GM06990 (cell line): ENCODE data around the gene CDK6.

Experiments
- DNase-seq: peaks from one replicate; pipeline ENCODE4 v3.0.0-alpha.2; 2011; ENCODE audit not compliant: insufficient read length; ENCODE audit errors: extremely low read depth
- H3K27me3 ChIP-seq: replicated peaks from 2 replicates; pipeline ENCODE4 v1.6.0; 2011; ENCODE audit warnings: low read length; ENCODE audit not compliant: control insufficient read depth, insufficient read depth
- H3K36me3 ChIP-seq: 2 replicates; pipeline ENCODE4 v1.5.1; 2011; ENCODE audit warnings: low read length; ENCODE audit not compliant: control insufficient read depth, insufficient read depth
- H3K4me3 ChIP-seq: replicated peaks from 2 replicates; pipeline ENCODE4 v1.5.1; 2011; ENCODE audit warnings: low read depth, mild to moderate bottlenecking, control low read depth, low read length
- CTCF ChIP-seq: IDR thresholded peaks from 2 replicates; pipeline ENCODE4 v1.5.1; 2011; ENCODE audit warnings: low read length, control low read depth, mild to moderate bottlenecking, inconsistent platforms; ENCODE audit not compliant: insufficient read depth, poor library complexity, severe bottlenecking

Gene CDK6

GRCh38 chr7:92799446-92800211 is 36.7 kb downstream of the CDK6 start:
- no peaks in the 10 kb centered on the region; the same call in 1 of the 2 replicates for H3K36me3 ChIP-seq
- DNase-seq, result no peak
- no peaks in the 10 kb centered on the region for H3K27me3 ChIP-seq
- TF ChIP-seq CTCF, result no peak
- H3K4me3 ChIP-seq, result no peak overlapping the region

GRCh38 chr7:92798517-92799249 is 37.7 kb downstream of the CDK6 start:
- Histone ChIP-seq H3K27me3 (no peaks in the 10 kb centered on the region), H3K4me3 (no peak overlapping the region), H3K36me3 (no peaks in the 10 kb centered on the region; the same call in 1 of the 2 replicates)
- no peak for DNase-seq
- no peak for TF ChIP-seq CTCF

GRCh38 chr7:92797693-92798092 is 38.7 kb downstream of the CDK6 start:
- no peak overlapping the region; the same call in 1 of the 2 replicates for H3K4me3 ChIP-seq
- TF ChIP-seq CTCF, result no peak
- no peak for DNase-seq
- H3K27me3 ChIP-seq, result no peaks in the 10 kb centered on the region
- H3K36me3 ChIP-seq, result no peaks in the 10 kb centered on the region; the same call in 1 of the 2 replicates

GRCh38 chr7:92797284-92797683 is 39.1 kb downstream of the CDK6 start:
- no peak overlapping the region for H3K4me3 ChIP-seq
- no peaks in the 10 kb centered on the region for H3K27me3 ChIP-seq
- no peaks in the 10 kb centered on the region; the same call in 1 of the 2 replicates for H3K36me3 ChIP-seq
- no peak for DNase-seq
- TF ChIP-seq CTCF, result no peak

- H3K27me3 ChIP-seq, result no peaks in the 10 kb centered on the region
- H3K36me3 ChIP-seq, result no peaks in the 10 kb centered on the region; the same call in 1 of the 2 replicates
- no peak overlapping the region for H3K4me3 ChIP-seq
- no peak for DNase-seq
- no peak for TF ChIP-seq CTCF
Measured at GRCh38 chr7:92794831-92795230, 41.5 kb downstream of the CDK6 start.
